Occipital lobe (tissue), 2 donors: ENCODE results near the gene FAM32A. TPM values are rescaled to one million over a fixed set of nuclear protein-coding genes. Genes with fewer than 3 reads are reported as not detected.

Source experiments
- small RNA-seq: library from RNA; depleted of rRNA; stranded (forward); fragments of <200 nt; gene quantifications from one replicate; pipeline ENCODE3, GENCODE V24; 2014
- total RNA-seq: library from RNA; depleted of rRNA; stranded (reverse); fragments of >200 nt; gene quantifications from one replicate; pipeline ENCODE4 v1.2.3, GENCODE V29; 2014

FAM32A gene
- total RNA-seq, 1 donor from 2014 or later: 89.1 TPM

Small RNA genes within 50 kb of the gene (small RNA-seq; reads per million reads assigned to genes)
- gene RF00017: not detected

Other genes with a start within 250 kb of the FAM32A start
- not detected for gene OR10H4, start 236.4 kb upstream of the FAM32A start, total RNA-seq
- gene TPM4, start 108.9 kb upstream of the FAM32A start, total RNA-seq: 94.8 TPM
- gene RAB8A, start 73.5 kb upstream of the FAM32A start, total RNA-seq: 33.7 TPM
- not detected for gene HSH2D, start 41.7 kb upstream of the FAM32A start, total RNA-seq
- gene CIB3, start 11.9 kb upstream of the FAM32A start, total RNA-seq: not detected
- gene AP1M1, start 12.5 kb downstream of the FAM32A start, total RNA-seq: 42.9 TPM
- gene KLF2, start 139.4 kb downstream of the FAM32A start, total RNA-seq: 3.1 TPM